Right lobe of liver (tissue), 6 donors: ENCODE measurements around the gene RTTN. TPM values are rescaled to one million over a fixed set of nuclear protein-coding genes. Genes with fewer than 3 reads are reported as not detected.

Experiments
- ATAC-seq, 4 donors: fragments of 200-7000 bp; cut with Tn5 transposase; one replicate each; pipeline ENCODE4 v1.9.1; 2020; ENCODE audit warnings: mild to moderate bottlenecking in 4 of 4, moderate library complexity in 4 of 4
- DNase-seq, 3 donors: peaks; one replicate each; pipeline ENCODE4 v3.0.0-alpha.2; 2020
- H3K27ac ChIP-seq, 3 donors: fragments of 200-600 bp; one replicate each; pipeline ENCODE4 v1.8.0; 2022
- H3K27me3 ChIP-seq, 2 donors: fragments of 200-600 bp; one replicate each; pipeline ENCODE4 v1.8.0; 2022
- H3K36me3 ChIP-seq, 4 donors: fragments of 200-600 bp; sonication (generic) in 1 of 4; one replicate each; pipeline versions ENCODE4 v1.5.1 to v1.8.0; 2017 to 2022; ENCODE audit warnings: control low read depth in 1 of 4
- H3K4me1 ChIP-seq, 4 donors: fragments of 200-600 bp; sonication (generic) in 1 of 4; one replicate each; pipeline versions ENCODE4 v1.5.1 to v1.8.0; 2017 to 2022; ENCODE audit warnings: control low read depth in 1 of 4
- H3K4me3 ChIP-seq, 3 donors: fragments of 200-600 bp; one replicate each; pipeline ENCODE4 v1.8.0; 2022
- H3K9me3 ChIP-seq, 4 donors: fragments of 200-600 bp; sonication (generic) in 1 of 4; one replicate each; pipeline versions ENCODE4 v1.5.1 to v1.8.0; 2017 to 2022; ENCODE audit warnings: control low read depth in 1 of 4
- POLR2A ChIP-seq: fragments of 450-650 bp; IDR thresholded peaks from one replicate; pipeline ENCODE4 v1.6.1; 2017; ENCODE audit warnings: antibody characterized with exemption, mild to moderate bottlenecking
- WGBS: methylation state at CpG from one replicate; pipeline ENCODE4 v1.1.6; 2018; ENCODE audit warnings: low coverage, low lambda C conversion rate; ENCODE audit not compliant: insufficient coverage; ENCODE audit errors: missing lambda C conversion rate; 5-methylcytosine and 5-hydroxymethylcytosine counted together
- intact Hi-C, 2 donors: fragments of 100-400 bp; cut with DNase I; formaldehyde crosslinking; loops; one replicate each; pipeline versions ENCODE4 v1.11.2 to v1.14.1; 2022
- total RNA-seq, 6 experiments: library from RNA; depleted of rRNA in 2 of 6; stranded (reverse); fragments of >200 nt in 2 of 6; fragmentation: NEBNext Ultra II Directional in 3 of 6; extraction: Animal tissue kit (Norgen Biotek cat#: 25700) in 3 of 6; gene quantifications; one replicate each; pipeline versions ENCODE4 v1.1.0 to v1.2.4, GENCODE V29; 2016 to 2023
- TF ChIP-seq, protein P1 (sequence below), 4 donors: fragments of 200-600 bp in 3 of 4; fragments of 450-650 bp in 1 of 4; IDR thresholded peaks; one replicate each; pipeline versions ENCODE4 v1.5.1 to v1.8.0; 2016 to 2022; ENCODE audit warnings: antibody characterized with exemption in 4 of 4, mild to moderate bottlenecking in 2 of 4
- donor health status: DM: no; HTN: yes; CAD: no.
- donor health status: DM: no; HTN: no; CAD: no.
- donor health status: DM: no; HTN: no; CAD: no.
- donor health status: DM: no; HTN: yes; CAD: no.
- donor health status: DM: no; HTN: yes; CAD: no.

RTTN gene
- total RNA-seq, 6 experiments from 2014 or later: 2.3 to 7.4 (median 6.5) TPM

DNA sequence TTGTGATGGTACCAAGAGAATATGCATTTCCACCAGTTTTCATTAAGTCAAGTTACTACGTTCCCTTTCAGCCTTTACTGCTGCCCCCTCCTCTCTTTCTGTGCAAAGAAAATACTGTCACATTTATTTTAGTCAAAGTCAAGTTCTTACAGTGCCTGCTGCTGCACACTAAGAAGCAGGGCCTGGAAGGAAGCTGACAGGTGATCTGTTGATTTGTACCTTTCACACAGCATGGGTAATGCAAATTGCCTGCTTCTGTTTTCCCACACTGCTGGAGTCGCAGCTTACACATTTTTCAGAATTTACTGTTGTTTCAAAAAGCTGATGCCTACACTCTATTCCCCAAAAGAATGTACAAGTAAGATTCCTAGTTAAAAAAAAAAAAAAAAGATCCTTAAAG lies 209.1 kb downstream of the RTTN start:
- TF ChIP-seq, protein P1, sequence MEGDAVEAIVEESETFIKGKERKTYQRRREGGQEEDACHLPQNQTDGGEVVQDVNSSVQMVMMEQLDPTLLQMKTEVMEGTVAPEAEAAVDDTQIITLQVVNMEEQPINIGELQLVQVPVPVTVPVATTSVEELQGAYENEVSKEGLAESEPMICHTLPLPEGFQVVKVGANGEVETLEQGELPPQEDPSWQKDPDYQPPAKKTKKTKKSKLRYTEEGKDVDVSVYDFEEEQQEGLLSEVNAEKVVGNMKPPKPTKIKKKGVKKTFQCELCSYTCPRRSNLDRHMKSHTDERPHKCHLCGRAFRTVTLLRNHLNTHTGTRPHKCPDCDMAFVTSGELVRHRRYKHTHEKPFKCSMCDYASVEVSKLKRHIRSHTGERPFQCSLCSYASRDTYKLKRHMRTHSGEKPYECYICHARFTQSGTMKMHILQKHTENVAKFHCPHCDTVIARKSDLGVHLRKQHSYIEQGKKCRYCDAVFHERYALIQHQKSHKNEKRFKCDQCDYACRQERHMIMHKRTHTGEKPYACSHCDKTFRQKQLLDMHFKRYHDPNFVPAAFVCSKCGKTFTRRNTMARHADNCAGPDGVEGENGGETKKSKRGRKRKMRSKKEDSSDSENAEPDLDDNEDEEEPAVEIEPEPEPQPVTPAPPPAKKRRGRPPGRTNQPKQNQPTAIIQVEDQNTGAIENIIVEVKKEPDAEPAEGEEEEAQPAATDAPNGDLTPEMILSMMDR (IDR thresholded peaks at IDR 0.05): no peak
- no peak for TF ChIP-seq POLR2A
- DNase-seq (no peak), ATAC-seq (no peak)
- no peak overlapping the region for H3K4me3 ChIP-seq
- no peaks in the 10 kb centered on the region for H3K36me3 ChIP-seq
- H3K27me3 ChIP-seq: no peaks in the 10 kb centered on the region
- H3K9me3 ChIP-seq: no peaks in the 10 kb centered on the region
- WGBS: 91% methylated on average over 2 of the region's 2 CpGs
- H3K27ac ChIP-seq: no peak overlapping the region
- H3K4me1 ChIP-seq: peaks cover 0 to 18% (median 0%) of the 10 kb centered on the region in 4 donors
- intact Hi-C loops: no loop called here

DNA sequence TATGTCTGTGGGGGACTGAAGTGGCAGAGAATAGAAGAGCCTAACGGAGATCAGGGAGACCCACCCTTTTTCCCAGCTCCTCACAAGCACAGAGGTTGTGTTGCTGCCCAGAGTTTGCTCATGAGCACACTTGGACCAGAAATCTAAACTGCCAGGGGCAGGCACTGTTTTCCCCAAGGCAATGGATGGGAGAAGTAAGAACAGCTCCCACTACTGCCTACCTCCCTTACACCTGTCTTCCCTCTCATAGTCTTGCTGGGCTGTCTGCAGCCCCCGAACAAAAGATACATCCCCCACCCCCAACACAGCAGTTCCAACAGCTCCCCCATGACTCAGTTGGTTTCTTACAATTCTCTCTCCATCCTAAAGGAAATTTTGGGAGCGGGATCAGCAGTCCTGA lies 209.7 kb downstream of the RTTN start:
- 100% methylated on average over 2 of the region's 3 CpGs for WGBS
- H3K4me3 ChIP-seq: no peak overlapping the region
- peaks cover 0 to 18% (median 0%) of the 10 kb centered on the region in 4 donors for H3K4me1 ChIP-seq
- TF ChIP-seq POLR2A: no peak
- TF ChIP-seq, protein P1 (IDR thresholded peaks at IDR 0.05): no peak
- no peak overlapping the region for H3K27ac ChIP-seq
- no peaks in the 10 kb centered on the region for H3K9me3 ChIP-seq
- no peak for DNase-seq
- no peak for ATAC-seq
- no peaks in the 10 kb centered on the region for H3K36me3 ChIP-seq
- intact Hi-C loops: no loop called here
- no peaks in the 10 kb centered on the region for H3K27me3 ChIP-seq

DNA sequence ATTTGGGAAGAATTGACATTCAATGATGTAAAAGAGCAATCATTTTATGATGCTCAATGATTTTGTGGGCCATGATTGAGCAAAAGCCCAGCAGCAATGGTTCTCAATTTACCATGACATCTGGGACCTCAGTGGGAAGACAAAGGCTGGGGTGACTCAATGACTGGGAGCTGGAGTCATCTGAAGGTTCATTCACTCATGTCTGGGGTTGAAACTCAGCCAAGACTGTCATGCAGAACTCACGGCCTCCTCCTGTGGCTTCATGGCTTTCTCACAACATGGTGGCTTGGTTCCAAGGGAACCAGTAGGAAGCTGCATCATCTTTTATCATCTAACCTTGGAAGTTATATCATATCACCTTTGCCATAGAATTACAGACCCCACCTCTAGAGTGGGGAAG lies 212.7 kb downstream of the RTTN start:
- intact Hi-C loops: no loop called here
- Histone ChIP-seq H3K4me3 (no peak overlapping the region), H3K36me3 (no peaks in the 10 kb centered on the region), H3K27me3 (no peaks in the 10 kb centered on the region), H3K9me3 (no peaks in the 10 kb centered on the region), H3K4me1 (peaks cover 0 to 10% (median 0%) of the 10 kb centered on the region in 4 donors), H3K27ac (no peak overlapping the region)
- WGBS: 100% methylated on average over 1 of the region's 1 CpG
- ATAC-seq: no peak
- TF ChIP-seq, protein P1 (IDR thresholded peaks at IDR 0.05): no peak
- TF ChIP-seq POLR2A: no peak
- no peak for DNase-seq

DNA sequence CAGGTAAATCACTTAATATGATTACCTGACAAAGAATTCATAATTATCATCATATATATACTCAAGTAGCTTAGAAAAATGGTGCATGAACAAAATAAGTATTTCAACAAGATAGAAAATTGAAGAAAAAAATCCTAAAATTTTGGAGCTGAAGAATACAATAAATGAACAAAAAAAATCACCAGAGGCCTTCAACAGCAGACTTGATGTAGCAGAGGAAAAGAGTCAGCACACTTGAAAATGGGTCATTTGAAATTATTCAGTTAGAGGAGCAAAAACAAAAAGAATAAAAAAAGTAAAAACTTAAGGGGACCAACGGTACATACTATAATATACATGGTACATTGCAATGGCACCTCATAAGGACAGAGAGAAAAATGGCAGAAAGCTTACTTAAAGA lies 217.6 kb downstream of the RTTN start:
- Histone ChIP-seq H3K27me3 (no peaks in the 10 kb centered on the region), H3K9me3 (no peaks in the 10 kb centered on the region), H3K4me3 (no peak overlapping the region), H3K27ac (no peak overlapping the region), H3K36me3 (no peaks in the 10 kb centered on the region), H3K4me1 (no peaks in the 10 kb centered on the region)
- TF ChIP-seq, protein P1 (IDR thresholded peaks at IDR 0.05): no peak
- TF ChIP-seq POLR2A: no peak
- intact Hi-C loops: no loop called here
- DNase-seq: no peak
- no peak for ATAC-seq
- 100% methylated on average over 1 of the region's 1 CpG for WGBS

- DNase-seq (no peak), ATAC-seq (no peak)
- TF ChIP-seq, protein P1 (IDR thresholded peaks at IDR 0.05): no peak
- TF ChIP-seq POLR2A: no peak
- Histone ChIP-seq H3K27me3 (no peaks in the 10 kb centered on the region), H3K4me3 (no peak overlapping the region), H3K36me3 (no peaks in the 10 kb centered on the region), H3K27ac (no peak overlapping the region), H3K4me1 (no peaks in the 10 kb centered on the region), H3K9me3 (no peaks in the 10 kb centered on the region)
- intact Hi-C loops: no loop called here
- no CpG with 5 or more reads among the region's 4 CpGs for WGBS
Measured at GRCh38 chr18:69985239-69985638, 220.2 kb downstream of the RTTN start.
